ENCODE measurements around the gene RHBDL2.

The RHBDL2 gene

DNA sequence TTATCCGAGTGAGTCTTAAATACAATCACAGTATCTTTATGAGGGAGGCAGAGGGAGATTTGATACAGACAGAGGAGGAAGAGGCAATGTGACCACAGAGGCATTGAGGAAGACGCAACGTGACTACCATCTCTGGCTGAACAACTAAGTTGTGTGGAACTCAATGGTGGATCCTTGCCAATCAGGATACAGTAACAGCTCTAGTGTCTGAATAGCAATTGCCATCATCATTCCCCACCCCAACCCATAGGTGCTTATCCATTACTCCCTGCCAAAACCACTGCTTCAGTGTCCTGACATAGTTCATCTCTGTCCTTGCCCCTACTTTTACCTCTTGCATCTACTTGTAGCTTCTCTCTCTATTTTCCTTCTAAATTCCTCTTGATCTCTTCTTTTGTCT, 20.5 kb upstream of the RHBDL2 start:
- Histone ChIP-seq H3F3A (ENCODE audit: control insufficient read depth, insufficient read depth) (no peaks in the 10 kb centered on the region), H3K79me2 (ENCODE audit: control insufficient read depth, low read length) (no peaks in the 10 kb centered on the region), H3K4me1 (ENCODE audit: control insufficient read depth, low read length) (no peaks in the 10 kb centered on the region), H3K4me3 (ENCODE audit: low read length) (no peak overlapping the region), H3K27me3 (ENCODE audit: control insufficient read depth, low read length) (peaks cover 7% of the 10 kb centered on the region; the same call in 1 of the 2 replicates), H3K27ac (ENCODE audit: low read depth, low read length) (no peak overlapping the region), H3K9me3 (ENCODE audit: control insufficient read depth, insufficient read depth, low read length) (no peaks in the 10 kb centered on the region), H3K4me2 (ENCODE audit: low read length) (no peak overlapping the region), H4K20me1 (ENCODE audit: control insufficient read depth, insufficient read depth, low read depth, low read length) (no peaks in the 10 kb centered on the region), H3K36me3 (ENCODE audit: control insufficient read depth, low read length) (no peaks in the 10 kb centered on the region), H3K9me2 (replicated peaks; ENCODE audit: control insufficient read depth, low read length) (no peaks in the 10 kb centered on the region)
- TF ChIP-seq EZH2phosphoT487 (IDR thresholded peaks at IDR 0.05; ENCODE audit: borderline replicate concordance, low read length), result no peak
- TF ChIP-seq, protein P1, sequence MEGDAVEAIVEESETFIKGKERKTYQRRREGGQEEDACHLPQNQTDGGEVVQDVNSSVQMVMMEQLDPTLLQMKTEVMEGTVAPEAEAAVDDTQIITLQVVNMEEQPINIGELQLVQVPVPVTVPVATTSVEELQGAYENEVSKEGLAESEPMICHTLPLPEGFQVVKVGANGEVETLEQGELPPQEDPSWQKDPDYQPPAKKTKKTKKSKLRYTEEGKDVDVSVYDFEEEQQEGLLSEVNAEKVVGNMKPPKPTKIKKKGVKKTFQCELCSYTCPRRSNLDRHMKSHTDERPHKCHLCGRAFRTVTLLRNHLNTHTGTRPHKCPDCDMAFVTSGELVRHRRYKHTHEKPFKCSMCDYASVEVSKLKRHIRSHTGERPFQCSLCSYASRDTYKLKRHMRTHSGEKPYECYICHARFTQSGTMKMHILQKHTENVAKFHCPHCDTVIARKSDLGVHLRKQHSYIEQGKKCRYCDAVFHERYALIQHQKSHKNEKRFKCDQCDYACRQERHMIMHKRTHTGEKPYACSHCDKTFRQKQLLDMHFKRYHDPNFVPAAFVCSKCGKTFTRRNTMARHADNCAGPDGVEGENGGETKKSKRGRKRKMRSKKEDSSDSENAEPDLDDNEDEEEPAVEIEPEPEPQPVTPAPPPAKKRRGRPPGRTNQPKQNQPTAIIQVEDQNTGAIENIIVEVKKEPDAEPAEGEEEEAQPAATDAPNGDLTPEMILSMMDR (IDR thresholded peaks at IDR 0.05; ENCODE audit: low read depth, low read length, poor library complexity, severe bottlenecking), result no peak

DNA sequence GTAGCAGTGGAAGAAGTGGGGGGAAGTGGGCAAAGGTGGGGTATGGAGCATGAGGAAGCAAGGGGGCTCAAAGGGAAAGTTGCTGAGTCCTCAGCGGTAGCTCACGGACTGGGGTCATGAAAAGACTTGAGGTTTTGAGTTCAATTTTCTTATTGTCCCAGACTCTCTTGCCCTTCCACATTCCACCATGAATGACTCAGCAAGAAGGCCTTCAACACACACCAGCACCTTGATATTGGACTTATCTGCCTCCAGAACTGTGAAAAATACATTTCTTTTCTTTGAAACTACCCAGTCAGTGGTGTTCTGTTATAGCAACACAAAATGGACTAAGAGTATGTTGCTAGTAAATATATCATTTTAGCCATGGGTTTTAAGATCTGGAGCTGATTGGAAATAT, 17.3 kb upstream of the RHBDL2 start:
- Histone ChIP-seq H3K4me1 (ENCODE audit: control insufficient read depth, low read length) (no peaks in the 10 kb centered on the region), H3K9me2 (replicated peaks; ENCODE audit: control insufficient read depth, low read length) (no peaks in the 10 kb centered on the region), H3K9me3 (ENCODE audit: control insufficient read depth, insufficient read depth, low read length) (no peaks in the 10 kb centered on the region), H3K27ac (ENCODE audit: low read depth, low read length) (no peak overlapping the region), H3K4me2 (ENCODE audit: low read length) (no peak overlapping the region), H4K20me1 (ENCODE audit: control insufficient read depth, insufficient read depth, low read depth, low read length) (no peaks in the 10 kb centered on the region), H3F3A (ENCODE audit: control insufficient read depth, insufficient read depth) (no peaks in the 10 kb centered on the region), H3K36me3 (ENCODE audit: control insufficient read depth, low read length) (no peaks in the 10 kb centered on the region), H3K27me3 (ENCODE audit: control insufficient read depth, low read length) (peaks cover 6% of the 10 kb centered on the region; the same call in 1 of the 2 replicates), H3K79me2 (ENCODE audit: control insufficient read depth, low read length) (no peaks in the 10 kb centered on the region), H3K4me3 (ENCODE audit: low read length) (no peak overlapping the region)
- TF ChIP-seq EZH2phosphoT487 (IDR thresholded peaks at IDR 0.05; ENCODE audit: borderline replicate concordance, low read length), result no peak
- TF ChIP-seq, protein P1 (IDR thresholded peaks at IDR 0.05; ENCODE audit: low read depth, low read length, poor library complexity, severe bottlenecking), result no peak

DNA sequence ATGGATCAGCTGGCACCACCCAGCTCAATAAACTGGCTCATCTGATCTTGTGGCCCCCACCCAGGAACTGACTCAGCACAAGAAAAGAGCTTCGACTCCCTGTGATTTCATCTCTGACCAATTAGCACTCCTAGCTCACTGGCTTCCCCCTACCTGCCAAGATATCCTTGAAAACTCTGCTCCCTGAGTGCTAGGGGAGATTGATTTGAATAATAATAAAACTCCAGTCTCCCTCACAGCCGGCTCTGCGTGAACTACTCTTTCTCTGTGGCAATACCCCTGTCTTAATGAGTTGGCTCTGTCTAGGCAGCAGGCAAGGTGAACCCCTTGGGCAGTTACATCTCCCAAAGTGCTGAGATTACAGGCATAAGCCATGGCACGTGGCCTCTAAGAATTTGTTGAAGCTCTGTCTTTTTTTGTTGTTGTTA, 11.8 kb upstream of the RHBDL2 start:
- Histone ChIP-seq H3K9me3 (ENCODE audit: control insufficient read depth, insufficient read depth, low read length) (no peaks in the 10 kb centered on the region), H3K4me1 (ENCODE audit: control insufficient read depth, low read length) (no peaks in the 10 kb centered on the region), H3K36me3 (ENCODE audit: control insufficient read depth, low read length) (no peaks in the 10 kb centered on the region), H3K27ac (ENCODE audit: low read depth, low read length) (no peak overlapping the region), H3K4me2 (ENCODE audit: low read length) (no peak overlapping the region), H3F3A (ENCODE audit: control insufficient read depth, insufficient read depth) (no peaks in the 10 kb centered on the region), H3K79me2 (ENCODE audit: control insufficient read depth, low read length) (no peaks in the 10 kb centered on the region), H3K4me3 (ENCODE audit: low read length) (no peak overlapping the region), H3K9me2 (replicated peaks; ENCODE audit: control insufficient read depth, low read length) (no peaks in the 10 kb centered on the region), H4K20me1 (ENCODE audit: control insufficient read depth, insufficient read depth, low read depth, low read length) (no peaks in the 10 kb centered on the region), H3K27me3 (ENCODE audit: control insufficient read depth, low read length) (no peaks in the 10 kb centered on the region)
- no peak for TF ChIP-seq EZH2phosphoT487 (IDR thresholded peaks at IDR 0.05; ENCODE audit: borderline replicate concordance, low read length)
- TF ChIP-seq, protein P1 (IDR thresholded peaks at IDR 0.05; ENCODE audit: low read depth, low read length, poor library complexity, severe bottlenecking), result no peak

Data from DOHH2 (cell line).